ENCODE results near the gene CEPT1.

The CEPT1 gene

DNA sequence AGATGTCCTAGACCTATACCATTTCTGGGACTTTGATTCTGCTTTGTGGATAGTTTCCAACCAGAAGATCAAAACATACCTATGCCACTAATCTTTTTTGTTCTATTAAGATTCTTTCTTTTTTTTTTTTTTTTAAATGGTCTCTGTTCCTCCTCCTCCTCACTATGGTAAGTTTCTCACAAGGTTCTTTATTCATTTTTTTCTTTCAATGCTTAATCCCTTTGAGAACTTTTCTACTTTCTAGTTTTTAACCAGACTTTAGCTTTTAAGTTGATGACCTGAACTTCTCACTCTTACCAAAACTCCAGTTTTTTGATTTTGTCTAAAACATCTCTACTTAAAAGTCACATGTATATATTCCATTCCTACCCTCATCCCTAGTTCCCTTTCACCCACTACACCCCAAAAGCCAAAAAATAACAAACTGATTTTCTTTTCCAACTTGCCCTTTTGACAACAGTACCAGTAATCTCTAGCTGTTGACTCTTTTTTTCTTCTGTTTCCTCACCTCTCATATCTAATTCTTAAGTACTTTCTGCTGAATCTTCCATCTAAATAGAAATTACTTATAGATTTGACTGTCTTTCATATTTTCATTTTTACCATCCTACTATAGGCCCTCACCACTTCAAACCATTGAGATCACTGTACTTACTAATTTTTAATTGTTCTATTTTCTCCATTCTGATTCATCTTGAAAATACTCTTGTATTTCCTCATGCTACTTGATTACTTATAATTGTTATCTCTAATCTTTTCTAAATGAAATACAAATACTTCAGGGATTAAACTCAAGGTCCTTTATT is 6.1 kb downstream of the CEPT1 start:
- TF ChIP-seq, protein P1, sequence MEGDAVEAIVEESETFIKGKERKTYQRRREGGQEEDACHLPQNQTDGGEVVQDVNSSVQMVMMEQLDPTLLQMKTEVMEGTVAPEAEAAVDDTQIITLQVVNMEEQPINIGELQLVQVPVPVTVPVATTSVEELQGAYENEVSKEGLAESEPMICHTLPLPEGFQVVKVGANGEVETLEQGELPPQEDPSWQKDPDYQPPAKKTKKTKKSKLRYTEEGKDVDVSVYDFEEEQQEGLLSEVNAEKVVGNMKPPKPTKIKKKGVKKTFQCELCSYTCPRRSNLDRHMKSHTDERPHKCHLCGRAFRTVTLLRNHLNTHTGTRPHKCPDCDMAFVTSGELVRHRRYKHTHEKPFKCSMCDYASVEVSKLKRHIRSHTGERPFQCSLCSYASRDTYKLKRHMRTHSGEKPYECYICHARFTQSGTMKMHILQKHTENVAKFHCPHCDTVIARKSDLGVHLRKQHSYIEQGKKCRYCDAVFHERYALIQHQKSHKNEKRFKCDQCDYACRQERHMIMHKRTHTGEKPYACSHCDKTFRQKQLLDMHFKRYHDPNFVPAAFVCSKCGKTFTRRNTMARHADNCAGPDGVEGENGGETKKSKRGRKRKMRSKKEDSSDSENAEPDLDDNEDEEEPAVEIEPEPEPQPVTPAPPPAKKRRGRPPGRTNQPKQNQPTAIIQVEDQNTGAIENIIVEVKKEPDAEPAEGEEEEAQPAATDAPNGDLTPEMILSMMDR (IDR thresholded peaks at IDR 0.05; ENCODE audit: low read depth, low read length, missing control alignments): no peak
- H3K4me3 ChIP-seq (replicated peaks; ENCODE audit: low read depth, low read length): no peak overlapping the region
- no peak for DNase-seq (ENCODE audit: extremely low read depth, low read depth)

DNA sequence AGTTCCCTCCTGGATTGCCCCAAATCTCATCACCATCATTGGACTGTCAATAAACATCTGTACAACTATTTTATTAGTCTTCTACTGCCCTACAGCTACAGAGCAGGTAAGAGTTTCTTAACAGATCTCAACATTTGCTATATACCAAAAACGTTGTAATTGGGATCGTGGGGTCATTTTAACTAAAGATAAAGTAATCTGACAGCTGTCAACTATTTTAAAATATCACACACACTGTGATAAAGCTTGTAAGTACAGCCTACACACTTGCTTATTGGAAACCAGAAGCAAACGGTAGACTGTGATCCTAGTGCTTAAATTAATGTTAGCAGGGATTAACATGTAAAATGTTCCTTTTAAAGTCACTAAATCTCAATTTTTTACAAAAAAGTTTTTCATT is 7.9 kb downstream of the CEPT1 start:
- no peak overlapping the region for H3K4me3 ChIP-seq (replicated peaks; ENCODE audit: low read depth, low read length)
- no peak for DNase-seq (ENCODE audit: extremely low read depth, low read depth)
- TF ChIP-seq, protein P1 (IDR thresholded peaks at IDR 0.05; ENCODE audit: low read depth, low read length, missing control alignments): no peak

DNA sequence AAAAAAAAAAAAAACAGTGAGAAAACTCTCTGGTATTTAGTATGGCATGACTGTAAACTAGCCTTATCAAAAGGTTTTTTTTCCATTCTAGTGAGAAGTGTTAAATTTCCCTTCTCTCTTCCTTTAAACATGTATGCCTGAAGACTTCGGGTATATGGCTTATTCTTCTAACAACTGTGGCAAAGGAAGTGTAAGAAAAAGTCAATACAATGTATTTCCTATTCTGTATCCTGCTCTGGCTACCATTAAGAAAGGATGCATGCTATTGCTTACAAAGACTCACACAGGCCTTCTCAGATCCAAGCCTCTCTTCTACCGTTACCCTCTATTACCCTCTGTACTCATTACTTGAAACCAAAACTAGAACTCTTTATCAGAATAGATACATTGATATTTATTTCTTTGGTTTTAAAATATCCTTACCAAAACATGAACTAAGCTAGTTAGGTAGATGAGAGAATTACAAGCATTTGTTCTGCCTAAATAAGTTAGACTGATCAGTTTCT is 8.4 kb downstream of the CEPT1 start:
- H3K4me3 ChIP-seq (replicated peaks; ENCODE audit: low read depth, low read length): no peak overlapping the region
- TF ChIP-seq, protein P1 (IDR thresholded peaks at IDR 0.05; ENCODE audit: low read depth, low read length, missing control alignments): no peak
- no peak for DNase-seq (ENCODE audit: extremely low read depth, low read depth)

DNA sequence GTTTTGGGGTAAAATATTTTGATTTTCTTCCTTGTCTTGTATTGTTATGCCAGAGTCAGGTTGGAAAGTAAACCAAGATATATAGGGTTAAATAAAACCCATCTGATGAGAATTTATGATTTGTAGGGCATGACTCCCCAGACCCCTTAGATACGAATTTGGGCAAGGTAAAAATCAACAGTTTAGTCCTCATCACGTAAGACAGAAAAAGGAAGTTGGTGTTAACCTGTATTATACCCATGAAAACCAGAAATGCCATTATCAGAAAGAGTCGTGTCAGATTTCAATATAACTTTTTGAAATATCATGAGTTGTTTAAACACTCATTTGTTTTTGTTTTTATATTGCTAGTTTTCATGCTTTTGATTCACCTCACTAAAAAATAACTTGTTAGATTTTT is 11.8 kb downstream of the CEPT1 start:
- TF ChIP-seq, protein P1 (IDR thresholded peaks at IDR 0.05; ENCODE audit: low read depth, low read length, missing control alignments): no peak
- H3K4me3 ChIP-seq (replicated peaks; ENCODE audit: low read depth, low read length): no peak overlapping the region
- DNase-seq (ENCODE audit: extremely low read depth, low read depth): no peak

DNA sequence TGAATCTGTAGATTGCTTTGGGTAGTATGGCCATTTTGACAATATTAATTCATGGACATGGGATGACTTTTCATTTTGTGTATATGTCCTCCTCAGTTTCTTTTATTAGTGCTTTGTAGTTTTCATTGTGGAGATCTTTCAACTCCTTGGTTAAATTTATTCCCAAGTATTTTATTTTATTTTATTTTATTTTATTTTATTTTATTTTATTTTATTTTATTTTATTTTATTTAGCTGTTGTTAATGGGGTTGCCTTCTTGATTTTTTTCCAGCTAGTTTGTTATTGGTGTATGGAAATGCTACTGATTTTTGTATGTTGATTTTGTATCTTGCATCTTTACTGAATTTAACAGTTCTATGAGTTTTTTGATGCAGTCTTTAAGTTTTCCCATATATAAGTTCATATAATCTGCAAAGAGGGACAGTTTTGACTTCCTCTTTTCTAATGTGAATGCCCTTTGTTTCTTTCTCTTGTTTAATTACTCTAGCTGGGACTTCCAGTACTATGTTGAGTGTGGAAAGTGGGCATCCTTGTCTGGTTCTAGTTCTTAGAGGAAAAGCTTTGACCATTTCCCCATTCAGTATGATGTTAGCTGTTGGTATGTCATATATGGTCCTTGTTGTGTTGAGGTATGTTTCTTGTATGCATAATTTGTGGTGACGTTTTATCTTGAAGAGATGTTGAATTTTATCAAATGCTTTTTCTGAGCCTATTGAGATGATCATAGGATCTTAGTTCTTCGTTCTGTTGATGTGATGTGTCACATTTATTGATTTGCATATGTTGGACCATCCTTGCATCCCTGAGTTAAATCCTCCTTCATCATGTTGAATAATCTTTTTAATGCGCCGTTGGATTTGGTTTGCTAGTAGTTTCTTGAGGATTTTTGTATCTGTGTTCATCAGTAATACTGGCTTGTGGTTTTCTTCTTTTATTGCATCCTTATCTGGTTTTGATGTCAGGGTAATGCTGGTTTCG is 14.3 kb downstream of the CEPT1 start:
- TF ChIP-seq, protein P1 (IDR thresholded peaks at IDR 0.05; ENCODE audit: low read depth, low read length, missing control alignments): no peak
- no peak for DNase-seq (ENCODE audit: extremely low read depth, low read depth)
- no peak overlapping the region for H3K4me3 ChIP-seq (replicated peaks; ENCODE audit: low read depth, low read length)

DNA sequence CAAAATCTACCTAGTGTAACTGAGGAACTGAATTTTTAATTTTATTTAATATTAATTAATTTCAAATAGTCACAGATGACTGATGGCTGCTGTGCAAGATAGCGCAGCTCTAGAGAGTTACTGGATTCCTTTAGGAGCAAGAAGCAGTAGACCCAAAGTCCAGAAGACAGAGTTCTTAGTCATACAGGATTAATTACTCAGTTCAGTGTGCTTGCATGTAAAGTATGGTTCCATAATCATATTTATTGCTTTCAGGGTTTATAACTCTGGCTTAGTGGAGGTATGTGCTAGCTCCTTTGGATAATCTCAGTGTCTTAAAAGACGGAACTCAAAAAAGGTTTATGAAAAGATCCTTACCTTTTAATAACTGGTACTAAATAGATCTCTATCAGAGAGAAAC is 17.4 kb downstream of the CEPT1 start:
- no peak for DNase-seq (ENCODE audit: extremely low read depth, low read depth)
- H3K4me3 ChIP-seq (replicated peaks; ENCODE audit: low read depth, low read length): no peak overlapping the region
- TF ChIP-seq, protein P1 (IDR thresholded peaks at IDR 0.05; ENCODE audit: low read depth, low read length, missing control alignments): no peak
